GM12873 (cell line): ENCODE data around the gene RS1.

Experiments used
- TF ChIP-seq, protein P1 (sequence below): IDR thresholded peaks from 2 replicates; pipeline ENCODE4 v1.5.1; 2012; ENCODE audit warnings: low read depth, mild to moderate bottlenecking, moderate library complexity, low read length, control low read depth; ENCODE audit not compliant: insufficient read depth; ENCODE audit errors: missing control alignments

Gene RS1

GRCh38 chrX:18677161-18677869 lies 5.4 kb upstream of the RS1 start:
- TF ChIP-seq, protein P1, sequence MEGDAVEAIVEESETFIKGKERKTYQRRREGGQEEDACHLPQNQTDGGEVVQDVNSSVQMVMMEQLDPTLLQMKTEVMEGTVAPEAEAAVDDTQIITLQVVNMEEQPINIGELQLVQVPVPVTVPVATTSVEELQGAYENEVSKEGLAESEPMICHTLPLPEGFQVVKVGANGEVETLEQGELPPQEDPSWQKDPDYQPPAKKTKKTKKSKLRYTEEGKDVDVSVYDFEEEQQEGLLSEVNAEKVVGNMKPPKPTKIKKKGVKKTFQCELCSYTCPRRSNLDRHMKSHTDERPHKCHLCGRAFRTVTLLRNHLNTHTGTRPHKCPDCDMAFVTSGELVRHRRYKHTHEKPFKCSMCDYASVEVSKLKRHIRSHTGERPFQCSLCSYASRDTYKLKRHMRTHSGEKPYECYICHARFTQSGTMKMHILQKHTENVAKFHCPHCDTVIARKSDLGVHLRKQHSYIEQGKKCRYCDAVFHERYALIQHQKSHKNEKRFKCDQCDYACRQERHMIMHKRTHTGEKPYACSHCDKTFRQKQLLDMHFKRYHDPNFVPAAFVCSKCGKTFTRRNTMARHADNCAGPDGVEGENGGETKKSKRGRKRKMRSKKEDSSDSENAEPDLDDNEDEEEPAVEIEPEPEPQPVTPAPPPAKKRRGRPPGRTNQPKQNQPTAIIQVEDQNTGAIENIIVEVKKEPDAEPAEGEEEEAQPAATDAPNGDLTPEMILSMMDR = no peak

- TF ChIP-seq, protein P1 = no peak
These were observed 4.6 kb upstream of the RS1 start for GRCh38 chrX:18676470-18676869.

- TF ChIP-seq, protein P1 = no peak
These were observed 4.1 kb upstream of the RS1 start for GRCh38 chrX:18676050-18676449.

GRCh38 chrX:18674788-18675735 lies 3.2 kb upstream of the RS1 start:
- TF ChIP-seq, protein P1 = no peak

DNA sequence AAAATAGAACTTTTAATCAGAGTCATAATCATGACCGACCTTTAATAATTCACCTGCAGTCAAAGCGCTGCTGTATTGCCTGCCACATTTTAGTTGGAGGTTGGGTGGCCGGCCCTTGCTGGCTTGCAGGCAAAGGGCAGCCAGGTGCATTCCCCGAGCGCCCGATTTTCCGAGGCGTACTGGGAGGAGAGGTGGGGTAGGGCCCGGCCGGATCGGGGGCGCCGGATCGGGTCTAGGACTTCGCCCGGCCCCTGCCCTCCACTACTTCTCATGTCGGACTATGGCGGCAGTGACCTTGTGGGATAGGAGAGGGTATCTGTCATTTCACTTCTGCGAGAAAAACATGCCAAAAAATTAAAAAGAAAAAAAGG lies 2.5 kb upstream of the RS1 start:
- TF ChIP-seq, protein P1 = no peak

DNA sequence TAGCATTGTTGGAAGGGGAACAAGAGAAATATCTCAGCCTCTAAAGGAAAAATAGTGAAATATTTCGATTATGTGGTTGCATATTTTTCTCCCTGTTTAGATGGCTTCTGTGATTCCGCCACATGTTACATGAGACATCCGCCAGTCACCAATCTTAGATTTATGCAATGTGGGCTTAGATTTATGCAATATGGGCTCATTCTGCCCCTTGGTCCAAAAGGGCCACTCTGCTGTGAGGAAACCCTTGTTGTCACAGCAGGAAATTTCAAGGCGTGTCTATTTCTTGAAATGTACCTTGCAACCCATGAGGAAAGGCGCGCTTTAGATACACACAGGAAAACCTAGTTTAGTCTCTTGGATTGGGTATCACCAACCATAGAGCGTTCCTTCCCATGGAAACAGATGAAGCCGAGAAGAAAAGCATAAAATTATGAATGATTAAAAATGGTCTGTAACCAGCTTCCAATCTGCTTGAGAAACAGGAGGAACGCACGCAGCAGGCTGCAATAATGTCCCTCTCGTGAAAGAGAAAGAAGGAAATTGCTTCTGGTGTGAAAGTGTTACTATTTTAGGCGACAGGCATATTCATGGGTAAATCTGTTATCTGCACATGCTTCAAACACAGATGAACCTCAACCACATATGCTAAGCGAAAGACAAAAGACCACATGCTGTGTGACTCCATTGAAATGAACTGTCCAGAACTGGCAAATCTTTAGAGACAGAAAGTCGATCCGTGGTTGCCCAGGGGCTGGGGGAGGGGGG lies 3.7 kb downstream of the RS1 start:
- TF ChIP-seq, protein P1 = no peak

GRCh38 chrX:18666614-18667013 lies 5.3 kb downstream of the RS1 start:
- TF ChIP-seq, protein P1 = no peak
